Islet of Langerhans (tissue), 1 donor: ENCODE measurements around the gene HTRA2.

Experiments
- FAIRE-seq: peaks from one replicate; lab custom pipeline; 2011; peaks lifted over from hg19 to GRCh38; lab: Jason Lieb, UNC

Gene HTRA2

DNA sequence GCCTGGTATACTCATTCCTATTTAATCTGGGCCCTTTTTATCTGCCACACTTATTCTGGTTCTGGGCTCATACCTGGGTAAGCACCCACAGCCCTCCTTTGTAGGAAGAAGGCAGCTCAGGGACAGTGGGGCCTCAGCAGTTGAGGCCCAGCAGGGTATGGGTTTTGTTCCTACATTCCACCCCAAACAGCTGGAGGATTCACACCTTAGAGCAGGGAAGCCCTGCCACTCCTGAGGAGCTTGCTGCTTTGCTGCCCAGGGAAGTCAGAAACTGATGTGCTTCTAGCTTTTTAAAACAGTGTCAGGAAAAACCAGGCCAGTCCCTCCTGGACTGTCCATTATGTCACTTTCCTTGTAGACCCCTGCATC, 29.2 kb upstream of the HTRA2 start:
- FAIRE-seq: no peak

DNA sequence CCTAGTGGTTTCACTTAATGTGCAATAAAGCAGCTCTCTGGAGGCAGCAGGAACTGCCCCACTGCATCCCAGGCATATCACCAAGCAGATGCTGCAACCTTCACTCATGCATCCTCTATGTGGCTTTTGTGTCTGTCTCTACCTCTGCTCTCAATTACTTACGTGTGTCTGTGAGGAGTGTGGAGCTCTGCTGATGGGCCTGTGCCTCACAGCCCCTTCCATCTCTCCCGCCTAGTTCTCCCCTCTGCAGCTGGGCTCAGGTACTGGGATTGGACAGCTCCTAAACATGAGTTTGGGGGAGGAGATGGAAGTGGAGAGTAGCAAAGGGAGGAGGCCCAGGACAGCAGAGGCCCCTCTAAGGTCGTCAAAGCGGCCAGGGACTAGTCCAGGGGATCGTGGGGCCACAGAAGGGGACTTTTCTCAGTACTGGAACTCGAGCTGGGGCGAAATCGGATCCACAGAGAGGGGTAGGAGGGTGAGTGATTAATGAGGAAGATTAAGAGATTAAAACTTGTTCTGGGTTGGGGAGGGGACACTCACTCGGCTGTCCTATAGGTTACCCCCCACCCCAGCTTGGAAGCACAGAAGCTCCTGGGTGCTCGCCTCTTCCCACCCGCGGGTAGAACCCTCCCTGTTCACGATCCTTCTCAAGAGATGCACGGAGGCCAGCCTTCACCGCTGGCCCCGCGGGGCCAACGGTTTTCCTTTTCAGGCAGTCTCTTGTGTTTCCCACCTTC, 28.2 kb upstream of the HTRA2 start:
- FAIRE-seq: no peak

DNA sequence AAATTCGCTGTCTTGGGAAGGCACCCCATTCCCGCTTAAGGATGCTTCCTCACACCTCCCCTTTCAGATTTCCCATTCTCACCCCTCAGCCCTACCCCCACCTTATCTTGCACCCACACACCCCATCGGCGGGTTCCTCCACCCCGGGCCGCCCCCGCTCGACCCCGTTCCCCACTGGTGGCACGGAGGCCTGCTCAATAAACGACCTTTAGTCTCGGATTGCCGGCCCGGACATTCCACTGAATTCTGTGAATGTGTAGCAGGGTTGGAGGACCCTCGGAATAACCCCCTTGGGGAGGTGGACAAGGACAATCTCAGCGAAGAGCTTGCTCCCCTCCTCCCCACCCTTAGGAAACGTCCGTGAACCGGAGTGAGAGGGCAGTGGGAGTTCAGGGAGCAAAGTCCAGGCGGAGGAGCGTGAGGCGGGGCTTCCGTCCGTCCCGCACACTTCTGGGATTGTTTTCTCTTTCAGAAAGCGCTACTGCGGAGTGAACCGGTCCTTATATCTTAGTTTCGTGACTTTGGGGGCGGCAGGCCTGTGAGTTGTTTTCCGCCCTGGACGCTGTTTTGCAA, 27.5 kb upstream of the HTRA2 start:
- no peak for FAIRE-seq

DNA sequence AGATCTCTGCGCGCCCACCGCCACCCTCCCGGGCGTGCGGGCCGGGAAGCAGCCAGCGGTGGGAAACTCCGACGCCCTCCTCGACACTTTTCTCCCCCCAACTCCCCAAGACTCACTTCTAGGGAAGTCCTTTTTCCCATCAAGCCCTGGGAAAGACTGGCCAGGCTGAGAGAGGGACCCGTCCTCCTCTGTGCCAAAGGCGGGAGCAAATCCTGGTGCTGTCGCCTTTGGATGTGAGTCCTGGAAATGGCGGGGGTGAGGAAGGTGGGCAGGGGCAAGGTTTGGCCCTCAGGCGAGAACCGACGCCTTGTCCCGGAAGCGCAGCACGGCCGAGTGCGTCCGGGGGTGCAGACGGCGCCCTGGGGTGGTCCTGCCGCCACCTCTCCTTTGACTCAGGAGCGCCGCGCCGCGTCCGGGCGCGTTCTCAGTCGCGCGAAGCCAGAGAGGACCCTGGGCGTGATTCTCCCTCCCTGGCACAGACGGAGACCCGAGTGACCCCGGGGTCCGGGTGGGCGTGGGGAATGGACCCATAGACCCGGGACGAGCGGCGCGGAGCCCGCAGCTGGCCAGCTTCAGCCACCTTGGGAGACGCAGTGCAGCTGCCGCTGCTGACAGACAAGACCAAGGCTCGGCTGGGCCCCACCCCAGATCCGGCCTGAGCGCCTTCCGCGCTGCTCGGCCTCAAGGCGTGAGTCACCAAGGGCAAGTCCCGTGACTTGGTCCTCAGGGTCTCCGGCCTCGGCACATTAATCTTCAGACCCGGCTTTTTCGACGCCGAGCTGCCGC, 26.8 kb upstream of the HTRA2 start:
- FAIRE-seq: no peak

DNA sequence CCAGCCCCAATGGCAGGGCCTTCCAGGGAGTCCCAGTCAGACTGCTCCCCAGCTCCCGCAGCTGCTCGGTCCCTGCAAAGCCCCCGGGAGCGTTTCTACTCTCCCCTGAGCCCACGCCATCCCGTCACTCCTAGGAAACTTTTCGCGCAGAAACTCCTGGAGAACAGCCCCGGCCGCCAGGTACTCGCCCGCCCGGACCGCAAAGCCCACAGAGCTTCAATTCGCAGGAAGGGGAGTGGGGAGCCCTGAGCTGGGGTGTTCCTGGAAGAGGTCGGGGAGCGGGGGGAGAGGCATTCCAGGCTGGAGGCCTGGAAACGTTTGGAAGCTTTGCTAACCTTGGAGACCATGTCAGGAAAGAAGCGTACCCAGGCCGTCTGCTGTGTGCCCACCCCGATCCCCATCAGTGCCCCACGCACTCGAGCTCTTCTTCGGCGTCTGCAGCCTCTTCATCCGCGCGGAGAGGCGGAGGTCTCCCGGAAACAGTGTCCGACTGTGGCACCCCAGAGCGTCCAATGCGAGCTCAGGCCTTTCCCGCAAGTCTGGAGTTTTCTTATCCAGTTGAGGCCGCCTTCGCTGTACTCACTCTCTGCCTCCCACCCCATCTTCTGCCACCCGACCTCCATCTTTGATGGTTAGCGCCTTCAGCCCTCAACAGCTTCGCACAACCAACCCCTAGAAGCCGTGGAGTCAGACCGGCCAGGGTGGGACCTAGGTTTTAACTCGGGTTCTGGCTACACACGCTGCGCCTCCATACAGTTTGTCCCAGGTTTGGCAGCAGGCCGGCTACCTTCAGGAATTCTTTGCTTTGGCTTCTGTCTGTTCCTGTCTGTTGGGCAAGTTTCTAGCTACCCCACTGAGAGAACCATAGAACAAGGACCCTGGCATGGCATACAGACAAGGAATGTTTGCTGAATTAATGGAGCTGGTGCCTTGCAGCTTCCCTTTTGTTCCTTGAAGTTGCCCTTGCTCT, 25.9 kb upstream of the HTRA2 start:
- FAIRE-seq: no peak

DNA sequence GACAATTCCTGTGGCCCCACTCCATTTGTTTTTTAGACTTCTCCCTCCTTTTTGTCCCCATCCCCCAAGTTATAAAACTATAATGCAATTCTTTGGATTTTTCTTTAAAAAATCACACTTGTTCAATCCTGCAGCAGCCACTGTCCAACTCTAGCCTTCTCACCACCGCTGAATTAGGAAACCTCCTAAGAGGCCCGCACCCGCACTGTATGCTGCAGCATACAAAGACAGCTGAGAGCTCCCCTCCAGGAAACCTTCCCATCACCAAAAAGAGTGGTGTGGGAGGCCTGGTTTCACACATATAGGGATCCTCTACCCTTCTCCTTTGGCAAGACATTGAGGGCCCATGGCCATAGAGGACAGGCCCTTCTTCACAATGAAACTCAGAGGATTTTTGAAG, 25.1 kb upstream of the HTRA2 start:
- FAIRE-seq: no peak

DNA sequence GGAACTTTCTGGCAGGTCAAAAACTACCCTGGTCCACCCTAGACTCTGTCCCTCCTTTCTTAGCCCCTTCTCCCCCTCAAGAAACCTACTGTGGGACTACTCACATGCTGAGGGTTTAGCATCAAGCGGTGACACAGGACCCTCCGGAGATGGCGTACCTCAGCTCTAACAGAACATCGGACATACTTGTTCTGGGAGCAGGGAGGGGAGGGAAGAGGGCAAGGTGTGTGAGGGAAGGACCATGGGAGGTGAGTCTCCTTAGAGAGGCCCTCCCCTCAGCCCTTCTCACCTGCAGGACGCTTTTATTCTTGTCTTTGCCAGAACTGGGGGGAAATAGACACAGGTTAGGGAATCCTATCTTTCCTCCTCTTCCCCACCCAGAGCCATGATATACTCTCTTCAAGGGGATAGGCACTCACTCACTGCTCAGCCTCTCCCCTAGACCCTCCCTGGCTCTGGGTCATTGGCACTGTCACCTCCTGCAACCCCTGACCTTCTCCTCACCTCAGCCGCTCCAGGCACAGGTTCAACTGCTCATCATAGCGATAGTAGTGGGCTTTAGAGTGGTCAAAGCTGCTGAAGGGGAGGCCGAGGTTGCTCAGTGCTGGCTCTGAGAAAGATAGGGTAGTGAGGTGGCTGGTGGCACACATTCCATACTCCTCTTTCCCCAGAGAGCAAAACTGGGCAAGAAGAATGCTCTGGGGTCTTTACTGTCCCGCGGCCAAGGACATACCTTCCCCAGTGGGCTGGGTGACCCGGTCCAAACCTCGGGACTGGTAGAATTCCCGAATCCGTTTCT, 24.1 kb upstream of the HTRA2 start:
- no peak for FAIRE-seq

DNA sequence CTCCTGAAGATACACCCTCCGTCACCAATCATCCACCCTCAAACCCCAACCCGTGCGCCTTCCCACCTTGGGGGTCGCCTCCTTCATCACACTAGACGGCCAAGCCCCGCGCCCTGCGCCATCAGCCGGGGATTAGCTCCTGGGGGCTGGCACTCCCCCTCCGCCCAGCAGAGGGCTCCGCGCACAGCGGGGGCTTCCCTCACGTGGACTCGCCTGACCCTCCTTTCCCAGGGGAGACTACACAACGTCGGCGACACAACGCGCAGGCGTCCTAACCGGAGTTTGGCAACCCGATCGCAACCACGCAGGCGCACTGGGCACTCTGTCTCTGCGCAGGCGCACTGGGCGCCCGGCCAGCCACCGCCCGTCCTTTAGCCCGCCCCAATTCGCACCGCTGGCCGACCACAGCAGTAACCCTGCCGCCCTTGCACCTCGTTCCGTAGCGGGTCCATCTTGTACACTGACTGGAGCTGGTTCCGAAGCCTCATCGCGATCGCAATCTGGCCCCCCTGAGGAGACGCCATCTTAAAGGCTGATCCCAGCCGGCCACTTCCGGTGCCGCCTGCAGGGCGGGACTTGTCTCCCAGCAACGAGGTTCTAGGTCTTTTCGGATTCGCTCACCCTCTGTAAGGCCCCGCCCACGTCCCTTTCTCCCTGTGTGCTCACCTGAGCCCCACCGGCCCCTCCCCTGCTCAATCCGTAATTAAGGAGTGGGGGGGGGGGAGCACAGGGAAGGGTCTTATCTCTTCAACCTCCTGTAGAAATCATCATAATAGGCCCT, 22.4 kb upstream of the HTRA2 start, which contains the start of gene PCGF1:
TSS of gene PCGF1 (minus strand) at position 551 of the 781 bp plus-strand sequence. CDS start at position 524, 27 bp downstream.
- no peak for FAIRE-seq

DNA sequence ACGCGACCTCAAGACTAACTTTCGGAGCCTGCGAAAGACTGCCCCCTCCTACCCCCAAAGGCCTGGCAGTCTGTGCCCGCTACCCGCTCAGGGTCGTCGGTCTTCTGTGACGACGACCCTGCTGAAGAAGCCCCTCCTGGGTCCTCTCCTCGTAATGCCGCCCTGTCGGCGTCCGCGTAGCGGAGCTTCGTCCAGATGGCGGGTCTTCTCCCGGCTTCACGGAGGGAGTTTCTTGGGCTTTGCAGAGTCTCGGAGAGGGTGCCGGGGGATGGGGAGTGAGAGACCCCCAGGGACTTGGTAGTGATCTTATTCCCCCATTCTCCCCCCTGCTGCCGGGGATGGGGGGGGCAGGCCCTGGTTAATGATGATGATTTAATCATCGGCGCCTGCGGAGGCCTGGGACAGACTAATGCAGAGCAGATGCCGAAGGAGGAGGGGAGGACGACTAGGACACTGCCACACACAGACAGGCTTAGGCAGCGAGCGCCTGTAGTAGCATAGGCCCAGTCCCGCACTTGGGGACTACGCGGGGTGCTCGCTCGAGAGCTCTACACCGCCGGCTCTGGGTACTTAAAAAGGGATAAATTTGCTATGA, 21.7 kb upstream of the HTRA2 start:
- no peak for FAIRE-seq

DNA sequence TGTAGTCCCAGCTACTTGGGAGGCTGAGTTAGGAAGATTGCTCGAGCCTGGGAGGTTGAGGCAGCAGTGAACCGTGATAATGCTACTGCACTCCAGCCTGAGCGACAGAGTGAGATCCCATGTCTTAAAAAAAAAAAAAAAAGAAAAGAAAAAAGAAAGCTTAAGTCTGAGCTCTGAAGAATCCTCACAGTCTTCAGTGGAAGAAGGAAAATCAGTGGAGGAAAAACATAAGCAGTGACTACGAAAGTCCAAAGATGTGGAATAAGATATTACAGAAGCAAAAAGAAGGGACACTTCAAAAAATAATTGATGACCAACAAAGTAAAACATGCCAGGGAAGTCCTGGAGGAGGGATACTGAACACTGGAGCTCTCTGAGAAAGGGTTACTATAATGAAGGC, 19.5 kb upstream of the HTRA2 start:
- FAIRE-seq: no peak

DNA sequence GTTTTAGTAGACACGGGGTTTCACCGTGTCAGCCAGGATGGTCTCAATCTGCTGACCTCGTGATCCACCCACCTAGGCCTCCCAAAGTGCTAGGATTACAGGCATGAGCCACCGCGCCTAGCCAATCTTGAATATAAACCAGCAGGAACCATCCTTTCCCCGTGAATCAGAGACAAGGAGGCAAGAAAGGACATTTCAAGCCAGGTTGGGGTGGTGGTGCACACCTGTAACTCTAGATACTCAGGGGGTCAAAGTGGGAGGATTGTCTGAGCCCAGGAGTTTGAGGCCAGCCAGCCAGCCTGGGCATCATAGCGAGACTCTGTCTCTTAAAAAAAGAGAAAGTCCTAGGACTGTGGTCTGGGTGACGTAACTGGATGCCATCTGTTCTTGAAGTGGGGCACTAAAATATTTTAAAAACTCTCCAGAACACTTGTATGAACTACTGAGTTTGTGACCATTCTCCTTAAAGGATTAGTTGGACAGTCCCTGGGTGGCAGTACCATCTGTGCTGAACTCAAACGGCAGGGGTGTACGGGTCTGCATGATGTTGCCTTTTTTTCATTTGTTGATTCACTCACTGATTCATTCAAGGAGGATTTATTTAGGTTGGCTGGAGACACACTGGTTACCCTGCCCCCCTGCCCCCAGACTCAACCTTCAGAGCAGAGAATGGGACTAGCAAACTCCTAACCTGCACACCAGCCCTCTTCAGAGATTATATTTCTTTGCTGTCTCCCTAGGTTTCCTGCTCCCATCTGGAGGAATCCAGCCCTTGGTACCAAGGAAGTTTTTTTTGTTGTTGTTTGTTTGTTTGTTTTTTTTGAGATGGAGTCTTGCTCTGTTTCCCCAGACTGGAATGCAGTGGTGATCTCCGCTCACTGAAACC, 18.4 kb upstream of the HTRA2 start:
- no peak for FAIRE-seq

DNA sequence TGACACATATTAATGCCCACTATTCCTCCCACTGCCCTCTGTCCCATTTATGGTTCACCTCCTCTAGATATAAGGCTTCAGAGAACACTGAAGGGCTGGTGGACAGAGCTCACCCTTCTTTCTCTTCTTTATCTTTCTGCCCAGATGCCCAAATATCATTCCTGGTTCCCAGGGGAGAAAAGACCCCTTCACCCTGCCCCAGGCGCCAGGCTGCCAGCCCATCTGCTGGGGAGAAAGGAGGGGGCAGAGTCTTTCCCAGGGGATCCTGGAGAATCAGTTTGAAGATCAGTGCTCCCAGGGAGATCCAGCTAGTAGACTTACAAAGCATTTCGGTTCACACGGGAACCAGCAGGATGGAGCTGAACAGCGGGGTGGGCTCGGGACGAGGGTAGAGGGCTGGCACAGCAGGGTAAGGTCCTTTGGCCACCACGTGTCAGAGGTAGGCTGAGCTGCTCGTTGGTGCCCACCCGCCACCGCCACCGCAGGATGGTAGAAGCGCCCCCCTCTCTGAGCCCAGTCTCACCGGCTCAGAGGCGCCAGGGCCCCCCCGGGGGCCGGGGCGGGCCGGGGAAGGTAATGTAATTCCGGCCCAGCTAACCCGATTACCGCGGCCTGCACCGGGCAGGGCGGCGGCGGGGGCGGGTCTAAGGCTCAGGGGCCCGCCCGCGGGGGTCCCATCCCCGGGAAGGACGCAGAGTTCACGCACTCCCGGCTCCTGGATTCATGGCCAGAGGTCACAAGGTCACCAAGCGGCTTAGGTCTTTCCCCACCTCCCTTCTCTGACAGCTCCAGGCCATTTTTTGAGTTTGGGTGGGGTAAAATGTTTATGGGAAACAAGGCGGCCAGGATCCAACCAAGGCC, 16.8 kb upstream of the HTRA2 start:
- FAIRE-seq: no peak

DNA sequence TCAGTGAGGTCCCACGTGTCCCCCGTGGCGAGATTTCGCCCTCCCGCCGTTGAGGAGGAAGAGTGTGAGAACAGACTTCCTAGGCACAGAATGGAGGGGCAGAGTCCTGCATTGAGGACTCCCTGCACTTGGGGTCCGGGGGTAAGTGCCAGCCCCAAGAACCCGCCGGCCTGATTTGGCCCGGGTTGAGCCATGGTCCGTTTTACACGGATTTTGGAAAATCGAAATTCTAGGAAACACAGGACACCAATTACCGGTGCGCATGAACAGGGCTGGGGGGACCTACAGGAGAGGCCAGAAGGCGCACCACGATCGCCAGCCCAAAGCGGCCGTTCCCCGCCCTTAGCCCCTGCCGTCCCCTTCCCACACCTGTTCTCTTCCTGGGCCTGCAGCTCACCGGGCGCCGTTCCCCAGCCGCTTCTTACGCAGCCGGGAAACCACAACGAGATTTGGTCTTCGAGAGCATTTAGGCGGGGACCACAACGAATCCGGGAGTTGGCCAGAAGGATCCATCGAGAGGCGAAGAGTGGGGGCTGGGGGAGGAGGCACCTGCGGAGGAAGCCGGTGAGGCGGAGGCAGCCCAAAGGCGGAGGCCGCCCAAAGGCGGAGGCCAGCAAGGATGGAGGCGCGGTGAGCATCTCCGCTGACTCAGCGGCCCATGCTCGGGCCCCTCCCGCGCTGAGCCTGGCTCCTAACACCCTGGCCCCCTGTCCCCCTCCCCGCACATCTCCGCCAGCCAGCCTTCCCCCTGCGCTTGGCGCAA, 15.9 kb upstream of the HTRA2 start:
- no peak for FAIRE-seq

DNA sequence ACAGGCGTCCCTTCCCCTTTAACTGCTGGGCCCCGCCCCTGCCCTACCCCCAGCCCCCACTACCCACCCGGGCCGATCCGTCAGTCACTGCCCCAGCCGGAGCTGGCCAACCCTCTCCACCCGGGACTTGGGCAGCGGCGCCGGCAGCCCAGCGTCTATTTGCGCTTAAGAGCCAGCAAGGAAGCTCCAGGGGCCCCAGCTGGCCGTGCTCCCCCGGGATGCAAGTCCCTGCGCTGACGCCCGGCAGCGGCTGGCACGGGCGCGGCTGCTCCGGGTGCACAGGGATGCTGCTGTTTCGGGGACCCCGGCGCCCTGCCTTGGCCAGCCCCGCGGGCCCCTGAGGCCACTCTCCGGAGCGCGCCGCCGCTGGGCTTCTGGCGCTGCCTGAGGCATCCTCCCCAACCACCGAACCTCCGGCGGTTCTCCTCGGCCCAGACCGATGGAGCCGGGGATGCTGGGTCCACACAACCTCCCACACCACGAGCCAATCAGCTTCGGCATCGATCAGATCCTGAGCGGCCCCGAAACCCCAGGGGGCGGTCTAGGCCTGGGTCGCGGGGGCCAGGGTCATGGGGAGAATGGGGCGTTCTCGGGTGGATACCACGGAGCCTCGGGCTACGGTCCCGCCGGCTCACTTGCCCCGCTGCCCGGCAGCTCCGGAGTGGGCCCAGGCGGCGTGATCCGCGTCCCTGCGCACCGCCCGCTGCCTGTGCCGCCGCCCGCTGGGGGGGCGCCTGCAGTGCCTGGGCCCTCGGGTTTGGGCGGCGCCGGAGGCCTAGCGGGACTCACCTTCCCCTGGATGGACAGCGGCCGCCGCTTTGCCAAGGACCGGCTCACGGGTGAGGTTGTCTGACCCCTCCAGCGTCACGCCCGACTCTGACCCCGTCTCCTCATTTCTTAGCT, 15.1 kb upstream of the HTRA2 start, which contains the start of gene TLX2:
TSS of gene TLX2 (plus strand) at position 83 of the 903 bp plus-strand sequence. CDS start at position 440, 357 bp downstream.
- FAIRE-seq: no peak

DNA sequence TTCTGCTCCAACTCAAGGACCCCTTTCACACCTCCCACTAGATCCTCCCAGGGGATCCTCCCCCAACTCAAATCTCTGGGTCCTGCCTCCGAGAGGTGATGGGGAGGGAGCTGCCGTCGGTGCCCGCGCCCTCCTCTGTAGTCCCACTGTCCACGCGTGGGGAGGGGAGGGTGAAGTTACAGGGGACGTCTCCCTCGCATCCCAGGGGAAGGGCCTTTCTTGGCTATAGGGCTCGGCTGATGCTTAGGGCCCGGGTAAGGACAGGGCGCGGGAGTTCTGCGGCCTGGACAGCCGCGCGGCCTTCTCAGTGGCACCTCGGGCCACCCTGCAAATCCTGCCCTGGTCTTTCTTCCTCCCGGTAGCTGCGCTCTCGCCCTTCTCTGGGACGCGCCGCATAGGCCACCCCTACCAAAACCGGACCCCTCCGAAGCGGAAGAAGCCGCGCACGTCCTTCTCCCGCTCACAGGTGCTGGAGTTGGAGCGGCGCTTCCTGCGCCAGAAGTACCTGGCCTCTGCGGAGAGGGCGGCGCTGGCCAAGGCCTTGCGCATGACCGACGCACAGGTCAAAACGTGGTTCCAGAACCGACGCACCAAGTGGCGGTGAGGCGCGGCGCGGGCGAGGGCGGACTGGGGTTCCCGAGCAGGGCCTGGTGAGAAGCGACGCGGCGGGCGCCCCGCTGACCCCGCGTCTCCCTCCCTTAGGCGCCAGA, 14.3 kb upstream of the HTRA2 start:
- FAIRE-seq: no peak
